A673 (cell line): ENCODE data around the gene DPH3.

ENCODE experiments used
- EZH2 ChIP-seq: fragments of 200-600 bp; sonication (generic); IDR thresholded peaks from 2 replicates; pipeline ENCODE4 v1.6.1; 2017; ENCODE audit warnings: borderline replicate concordance, low read depth, mild to moderate bottlenecking, mixed read lengths, antibody characterized with exemption, low read length; ENCODE audit not compliant: poor library complexity, severe bottlenecking
- TF ChIP-seq, protein P1 (sequence below): fragments of 300-800, 200-600 bp; sonication (generic); conservative IDR thresholded peaks from 2 replicates; pipeline ENCODE4 v1.5.1; 2017; ENCODE audit warnings: low read depth, mild to moderate bottlenecking, antibody characterized with exemption, low read length, moderate library complexity, mixed read lengths

DNA sequence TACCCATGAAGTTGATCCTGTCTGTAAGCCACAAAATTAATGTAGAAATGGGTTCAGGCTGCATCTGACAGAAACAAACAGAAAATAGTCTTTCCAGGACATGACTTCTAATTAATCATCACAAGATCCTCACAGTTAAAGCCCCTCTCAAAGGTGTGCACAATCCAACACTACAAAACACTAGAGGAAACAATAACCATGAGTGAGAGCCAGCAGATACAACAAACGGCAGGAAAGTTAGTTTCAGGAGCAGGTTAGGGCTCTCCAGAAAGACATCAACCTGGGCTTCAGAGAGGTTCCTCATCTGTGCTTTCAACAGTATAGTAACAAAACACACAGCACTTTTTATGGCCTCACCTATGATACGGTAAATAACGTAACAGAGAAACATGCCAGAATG, 42.8 kb downstream of the DPH3 start:
- TF ChIP-seq, protein P1, sequence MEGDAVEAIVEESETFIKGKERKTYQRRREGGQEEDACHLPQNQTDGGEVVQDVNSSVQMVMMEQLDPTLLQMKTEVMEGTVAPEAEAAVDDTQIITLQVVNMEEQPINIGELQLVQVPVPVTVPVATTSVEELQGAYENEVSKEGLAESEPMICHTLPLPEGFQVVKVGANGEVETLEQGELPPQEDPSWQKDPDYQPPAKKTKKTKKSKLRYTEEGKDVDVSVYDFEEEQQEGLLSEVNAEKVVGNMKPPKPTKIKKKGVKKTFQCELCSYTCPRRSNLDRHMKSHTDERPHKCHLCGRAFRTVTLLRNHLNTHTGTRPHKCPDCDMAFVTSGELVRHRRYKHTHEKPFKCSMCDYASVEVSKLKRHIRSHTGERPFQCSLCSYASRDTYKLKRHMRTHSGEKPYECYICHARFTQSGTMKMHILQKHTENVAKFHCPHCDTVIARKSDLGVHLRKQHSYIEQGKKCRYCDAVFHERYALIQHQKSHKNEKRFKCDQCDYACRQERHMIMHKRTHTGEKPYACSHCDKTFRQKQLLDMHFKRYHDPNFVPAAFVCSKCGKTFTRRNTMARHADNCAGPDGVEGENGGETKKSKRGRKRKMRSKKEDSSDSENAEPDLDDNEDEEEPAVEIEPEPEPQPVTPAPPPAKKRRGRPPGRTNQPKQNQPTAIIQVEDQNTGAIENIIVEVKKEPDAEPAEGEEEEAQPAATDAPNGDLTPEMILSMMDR: no peak
- no peak for TF ChIP-seq EZH2
